Germinal center (tissue), 1 donor: ENCODE measurements around the gene UNC93A.

Experiments used
- DNase-seq: peaks from one replicate; pipeline ENCODE4 v3.0.0; 2012; ENCODE audit warnings: mixed read lengths, low spot score

UNC93A gene

DNA sequence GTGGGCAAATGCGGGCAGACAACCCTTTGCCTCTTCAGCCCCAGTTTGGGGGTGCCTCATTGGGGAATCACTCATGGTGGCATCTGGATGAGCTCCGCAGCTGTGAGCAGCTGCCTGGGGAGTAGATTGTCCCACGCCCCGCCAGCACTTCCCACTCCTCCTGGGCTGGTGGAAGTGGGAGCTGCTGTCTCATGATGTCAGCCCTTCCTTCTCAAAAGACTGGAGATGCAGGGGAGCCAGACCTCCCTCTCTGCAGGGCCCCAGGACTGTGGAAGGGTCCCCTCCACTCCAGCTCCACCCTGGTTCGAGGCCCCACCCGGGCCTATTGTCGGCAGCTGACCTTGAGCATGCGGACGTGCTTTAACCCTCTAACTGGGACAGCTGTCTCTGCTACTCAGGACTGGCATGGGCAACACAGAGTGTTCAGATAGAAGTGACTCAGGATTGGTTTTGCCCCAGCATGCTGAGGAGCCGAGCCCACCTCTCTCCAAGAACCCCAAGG is 2.0 kb downstream of the UNC93A start:
- DNase-seq = no peak

GRCh38 chr6:167293590-167294091 is 2.5 kb downstream of the UNC93A start:
- DNase-seq = no peak

DNA sequence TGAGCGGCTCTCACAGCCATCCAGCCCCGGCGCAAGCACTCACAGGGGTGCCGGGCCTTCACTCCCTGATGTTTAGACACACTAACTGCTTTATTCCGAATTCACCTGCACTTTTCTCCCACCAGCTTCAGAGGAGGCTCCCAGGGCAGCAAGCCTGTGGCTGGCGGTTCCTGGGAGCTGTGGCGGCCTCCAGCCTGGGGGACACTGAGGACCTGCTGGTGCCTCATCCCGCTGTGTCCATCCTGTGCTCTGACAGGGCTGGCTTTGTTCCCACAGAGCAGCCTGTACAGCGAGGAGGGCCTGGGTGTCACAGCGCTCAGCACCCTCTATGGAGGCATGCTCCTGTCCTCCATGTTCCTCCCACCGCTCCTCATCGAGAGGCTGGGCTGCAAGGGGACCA is 3.1 kb downstream of the UNC93A start:
- no peak for DNase-seq

GRCh38 chr6:167294651-167295494 is 3.8 kb downstream of the UNC93A start:
- no peak for DNase-seq

- DNase-seq = no peak
Measured at GRCh38 chr6:167295495-167296292, 4.6 kb downstream of the UNC93A start.

GRCh38 chr6:167296293-167296690 is 5.2 kb downstream of the UNC93A start:
- no peak for DNase-seq

DNA sequence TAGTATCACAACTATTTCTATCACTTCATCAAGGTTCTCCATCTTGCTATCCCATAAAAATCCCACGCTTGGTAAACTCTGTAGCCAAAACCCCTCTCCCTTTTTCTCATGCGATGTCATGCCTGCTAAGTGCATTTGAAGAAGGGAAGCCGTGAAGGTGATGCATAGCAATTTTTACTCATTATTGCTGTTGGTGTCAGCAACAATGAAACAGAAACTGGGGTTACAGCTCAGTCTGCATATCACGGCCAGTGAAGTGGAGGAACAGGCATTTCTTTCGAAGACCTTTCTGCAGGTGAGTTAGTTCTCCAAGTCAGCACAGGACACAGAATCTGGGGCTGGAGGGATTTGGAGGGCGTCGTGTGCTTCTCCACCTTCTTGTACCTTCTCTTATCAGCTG is 5.8 kb downstream of the UNC93A start:
- DNase-seq = no peak

GRCh38 chr6:167298127-167298526 is 7.0 kb downstream of the UNC93A start:
- DNase-seq = no peak

- no peak for DNase-seq
Measured at GRCh38 chr6:167299641-167300308, 8.7 kb downstream of the UNC93A start.

DNA sequence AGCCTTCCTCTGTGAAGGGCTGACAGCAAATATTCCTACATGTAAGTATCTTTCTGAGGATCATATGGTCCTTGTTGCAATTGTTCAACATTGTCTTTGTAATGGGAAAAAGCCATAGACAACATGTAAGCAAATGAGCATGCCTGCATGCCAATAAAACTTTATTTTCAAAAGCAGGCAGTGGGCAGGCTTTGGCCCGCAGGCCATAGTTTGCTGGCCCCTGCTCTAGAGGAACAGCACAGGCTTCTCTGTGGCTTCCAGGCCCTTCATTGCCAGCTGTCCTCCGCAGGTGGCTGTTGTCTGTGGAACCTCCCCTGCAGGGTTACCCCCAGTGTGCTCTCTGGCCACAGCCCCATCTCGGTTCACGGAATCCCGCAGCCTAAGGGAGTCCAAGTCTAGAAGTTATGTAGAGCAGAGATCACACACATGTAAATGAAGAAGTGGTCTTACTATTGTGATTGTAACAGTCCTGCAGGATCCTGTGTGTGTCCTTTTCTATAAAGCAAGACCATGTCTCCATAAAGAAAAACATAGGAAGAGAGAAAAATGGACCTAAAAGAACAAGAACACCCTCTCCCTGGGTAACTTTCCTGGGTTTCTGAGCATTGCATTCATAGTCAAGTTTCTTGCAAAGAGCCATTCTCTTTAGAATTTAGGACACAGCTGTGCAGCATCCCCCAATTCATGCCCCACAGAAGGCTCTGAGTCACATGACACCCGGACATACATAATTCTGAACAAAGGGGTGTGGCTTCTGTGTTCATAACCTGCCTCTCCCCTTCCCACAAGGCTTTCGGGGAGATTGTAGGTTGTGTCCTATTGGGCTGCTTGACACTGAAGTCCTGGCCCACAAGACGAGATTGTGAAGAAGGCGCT is 10.0 kb downstream of the UNC93A start:
- DNase-seq = no peak

- DNase-seq = no peak
Measured at GRCh38 chr6:167302074-167302473, 11.0 kb downstream of the UNC93A start.

- DNase-seq = no peak
Measured at GRCh38 chr6:167302796-167303195, 11.7 kb downstream of the UNC93A start.

- no peak for DNase-seq
Measured at GRCh38 chr6:167303675-167304625, 12.8 kb downstream of the UNC93A start.

DNA sequence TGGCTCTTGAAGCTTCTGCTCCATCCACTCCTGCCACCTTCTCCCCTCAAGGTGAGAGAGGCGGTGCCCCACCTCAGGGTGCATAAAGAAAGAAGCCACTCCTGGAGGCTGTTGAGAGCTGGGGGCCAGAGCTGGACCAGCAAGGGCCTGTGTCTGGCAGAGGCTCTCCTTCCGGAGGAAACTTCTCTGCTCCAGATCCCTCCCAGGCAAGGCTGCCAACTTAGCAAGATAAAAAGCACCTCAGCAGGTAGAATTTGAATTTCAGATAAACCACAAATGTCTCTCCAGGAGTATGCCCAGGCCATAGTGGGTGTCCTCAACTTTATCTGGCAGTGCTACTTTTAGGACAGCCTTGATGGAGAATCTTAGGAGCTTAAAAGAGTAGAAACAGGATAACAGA is 13.8 kb downstream of the UNC93A start:
- no peak for DNase-seq

- DNase-seq = no peak
Measured at GRCh38 chr6:167305796-167306195, 14.7 kb downstream of the UNC93A start.

- no peak for DNase-seq
Measured at GRCh38 chr6:167306401-167306998, 15.4 kb downstream of the UNC93A start.

GRCh38 chr6:167307342-167307955 is 16.3 kb downstream of the UNC93A start:
- DNase-seq = no peak

DNA sequence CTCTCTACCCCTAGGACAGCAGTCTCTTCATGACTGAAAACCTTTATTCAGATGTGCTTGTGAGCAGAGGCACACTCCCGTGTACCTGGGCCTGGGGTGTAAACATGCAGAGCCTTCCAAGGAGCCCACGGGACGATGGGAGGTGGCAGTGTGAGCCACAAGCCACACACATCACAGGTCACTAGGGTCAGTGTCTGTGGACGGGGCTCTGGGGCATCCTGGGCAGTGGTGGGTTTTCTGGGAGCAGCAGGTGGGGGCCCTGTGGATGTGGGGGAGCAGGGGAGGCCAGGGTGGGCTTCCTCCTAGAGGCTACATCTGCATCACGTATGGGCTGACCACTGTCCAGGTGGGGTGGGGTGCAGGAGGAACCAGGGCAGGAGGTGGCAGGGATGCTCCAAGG is 17.1 kb downstream of the UNC93A start:
- no peak for DNase-seq
